HG03342 (cell line): ENCODE data around the gene PNPLA5.
"Not testable (repeated sequence)": the region's sequence is repeated elsewhere in the genome, so short reads cannot be mapped to it uniquely, and the experiment has no call there.

Source experiments
- ATAC-seq: cut with Tn5 transposase; IDR thresholded peaks from one replicate; pipeline ENCODE4 v1.9.1; 2021; ENCODE audit warnings: mild to moderate bottlenecking, moderate library complexity; ENCODE audit not compliant: unreplicated experiment

Gene PNPLA5

DNA sequence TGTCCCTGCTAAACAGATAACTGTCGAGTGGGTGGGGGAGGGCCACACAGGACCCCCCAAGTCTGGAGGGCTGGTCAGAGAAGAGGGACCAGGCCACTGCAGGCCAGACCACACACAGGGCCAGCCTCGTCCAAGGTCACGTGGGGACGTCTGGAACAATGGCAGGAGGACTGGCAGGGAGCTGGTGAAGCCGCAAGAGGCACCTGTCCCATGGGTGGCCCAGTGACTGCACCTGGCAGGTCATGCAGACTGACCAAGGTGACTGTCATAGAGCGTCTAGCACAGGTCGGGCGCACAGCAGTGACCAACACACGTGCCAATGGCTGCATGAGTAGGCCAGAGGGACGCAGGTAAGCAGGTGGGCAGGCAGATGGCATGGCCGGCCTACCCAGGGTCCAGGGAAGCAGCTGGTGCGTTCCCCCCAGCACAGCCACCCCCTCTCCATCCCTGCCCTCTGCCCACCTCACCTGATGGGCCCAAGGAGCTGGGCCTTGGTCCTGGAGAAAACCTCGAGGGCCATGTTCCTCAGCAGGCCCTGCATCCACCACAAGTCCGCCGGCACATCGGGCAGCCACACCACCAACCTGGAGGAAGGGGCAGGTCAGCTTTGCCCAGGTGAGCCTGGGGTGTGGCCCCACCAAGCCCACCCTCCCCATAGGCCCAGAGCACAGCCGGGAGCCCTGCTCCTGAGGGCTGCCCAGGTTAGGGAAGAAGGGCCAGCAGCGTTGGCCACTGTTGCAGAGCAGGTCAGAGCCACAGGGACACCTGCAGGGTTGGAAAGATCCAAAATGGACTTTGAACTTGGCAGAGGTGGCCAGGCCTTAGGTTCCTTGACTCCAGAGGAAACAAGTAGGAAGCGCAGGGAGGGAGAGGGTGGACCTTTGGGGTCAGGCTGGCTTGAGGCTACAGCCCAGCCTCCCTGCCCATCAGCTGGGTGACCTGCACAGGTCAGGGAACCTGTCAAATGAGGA is 10.4 kb downstream of the PNPLA5 start:
- no peak for ATAC-seq

DNA sequence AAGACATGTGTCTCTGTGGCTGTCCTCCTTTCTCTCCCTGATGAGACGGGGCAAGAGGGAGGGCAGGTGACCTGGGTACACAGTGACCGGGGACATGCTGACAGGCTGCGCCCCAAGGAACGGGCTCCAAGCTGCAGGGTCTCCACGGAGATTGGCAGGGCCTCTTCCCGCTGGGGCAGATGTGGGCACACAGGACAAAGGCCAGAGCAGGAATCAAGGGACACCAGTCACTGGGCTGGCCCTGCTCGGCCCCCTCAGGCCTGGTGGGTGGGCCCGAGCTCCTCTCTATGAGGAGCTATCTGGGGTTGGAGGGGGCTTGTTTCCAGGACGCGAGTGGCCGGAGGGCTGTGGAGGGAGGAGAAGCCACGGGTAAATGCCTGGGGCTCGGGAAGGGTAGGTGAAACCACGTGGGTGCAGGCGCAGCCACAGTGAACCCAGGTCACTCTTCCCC is 11.2 kb downstream of the PNPLA5 start:
- ATAC-seq, result no peak

GRCh38 chr22:43879901-43880540 is 11.8 kb downstream of the PNPLA5 start:
- no peak for ATAC-seq

DNA sequence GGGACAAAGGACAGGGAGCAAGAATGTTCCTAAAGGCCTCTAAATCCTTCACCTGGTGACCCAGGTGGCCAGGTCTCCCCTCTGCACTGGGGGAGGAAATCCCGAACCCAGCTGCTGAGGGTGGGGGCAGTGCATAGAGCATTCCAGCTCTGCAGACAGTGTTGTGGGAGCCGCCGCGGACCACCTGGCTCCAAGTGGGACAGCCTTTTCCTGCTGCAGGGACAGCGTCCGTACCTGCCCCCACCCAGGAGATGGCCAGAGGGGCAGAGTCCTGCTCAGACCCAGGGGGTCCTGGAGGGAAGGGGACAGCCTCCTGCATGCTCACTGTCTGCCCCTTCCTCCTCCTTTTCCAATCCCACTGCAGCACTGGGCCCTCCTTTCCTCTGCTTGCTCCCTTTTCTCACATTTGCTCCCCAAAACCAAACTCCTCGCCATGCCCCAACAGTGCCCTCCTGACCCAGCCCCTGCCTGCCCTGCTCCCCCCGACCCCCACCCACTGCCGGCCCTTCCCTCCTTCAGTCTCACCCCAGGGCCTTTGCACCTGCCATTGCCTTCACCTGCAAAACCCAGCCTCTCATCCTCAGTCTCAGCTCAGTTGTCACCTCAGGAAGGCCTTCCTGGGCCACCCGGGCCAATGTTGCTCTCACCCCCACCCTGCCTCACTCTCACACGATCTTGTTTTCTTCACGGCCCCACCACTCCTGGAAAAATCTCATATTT is 12.8 kb downstream of the PNPLA5 start:
- ATAC-seq, result no peak

DNA sequence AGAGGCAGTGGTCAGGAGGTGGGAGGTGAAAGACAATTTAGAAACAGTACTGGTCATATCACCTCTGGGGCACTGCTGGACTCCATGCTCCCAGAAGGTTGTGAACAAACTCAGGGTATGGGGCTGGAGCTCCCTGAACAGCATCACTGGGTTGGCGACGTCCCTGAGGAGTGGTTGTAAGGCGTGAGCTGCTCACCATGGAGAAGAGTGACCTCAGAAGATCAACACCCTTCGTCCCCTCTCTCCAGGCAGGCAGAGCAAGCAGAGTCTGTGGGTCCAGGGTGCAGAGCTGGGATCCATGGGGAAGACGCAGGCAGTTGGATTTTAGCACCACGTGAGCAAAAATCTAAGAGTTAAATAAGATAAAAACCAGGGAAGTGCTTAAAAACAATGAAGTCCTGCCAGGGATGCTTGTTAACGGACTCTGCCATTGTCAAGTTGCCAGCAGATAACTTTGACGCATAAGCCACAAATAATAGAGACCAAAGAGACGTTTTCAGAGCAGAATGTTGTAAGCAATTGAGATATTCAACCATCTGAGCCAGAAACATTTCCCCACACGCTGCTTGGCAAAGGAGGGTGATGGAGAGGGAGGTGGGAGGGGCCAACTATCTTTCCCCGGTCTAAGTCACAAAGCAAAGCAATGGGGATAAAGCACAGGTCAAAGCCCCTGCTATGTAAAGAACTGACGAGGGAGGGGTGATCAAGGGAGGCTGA is 13.6 kb downstream of the PNPLA5 start:
- no peak for ATAC-seq

DNA sequence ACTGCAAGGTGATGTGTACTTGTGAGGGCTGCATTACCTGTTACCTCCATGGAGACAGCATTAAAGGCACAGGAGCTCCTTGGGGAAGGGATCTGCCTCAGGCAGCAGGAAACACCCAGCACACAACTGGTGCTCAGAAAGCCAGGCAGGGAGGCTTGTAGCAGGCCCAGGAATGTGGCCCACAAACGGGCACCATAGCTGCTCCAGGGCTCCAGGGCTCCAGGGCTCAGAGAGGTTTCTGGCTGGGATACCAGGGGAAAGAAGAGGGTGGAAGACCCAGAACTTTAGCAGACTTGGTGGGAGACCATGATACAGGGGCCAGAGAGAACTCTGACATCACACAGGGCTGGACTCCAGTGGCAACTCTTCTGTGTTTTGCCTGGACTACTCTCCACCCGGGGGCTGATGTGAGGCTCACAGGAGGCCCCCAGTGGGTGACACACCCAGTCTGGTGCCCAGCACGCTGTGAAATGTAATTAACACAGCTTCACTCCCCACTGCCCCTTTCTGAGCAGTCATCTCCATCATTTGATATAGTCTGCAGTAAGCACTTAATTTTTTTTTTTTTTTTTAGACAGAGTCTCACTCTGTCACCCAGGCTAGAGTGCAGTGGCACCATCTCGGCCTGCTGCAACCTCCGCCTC is 14.8 kb downstream of the PNPLA5 start:
- ATAC-seq, result no peak

DNA sequence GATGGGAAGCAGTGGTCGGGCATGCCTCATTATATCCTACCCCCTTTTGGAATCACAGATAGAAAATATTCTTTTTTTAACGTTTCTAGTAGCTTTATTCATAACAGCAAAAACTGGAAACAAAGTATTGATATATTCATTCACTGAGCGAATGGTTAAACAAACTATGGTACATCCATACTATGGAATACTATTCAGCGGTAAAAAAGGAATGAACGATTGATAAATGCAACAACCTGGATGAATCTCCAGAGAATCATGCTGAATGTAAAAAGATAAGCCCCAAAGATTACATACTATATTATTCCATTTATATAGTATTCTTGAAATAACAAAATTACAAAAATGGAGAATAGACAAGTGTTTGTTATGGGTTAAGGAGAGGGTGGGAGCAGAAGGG is 22.0 kb downstream of the PNPLA5 start:
- no peak for ATAC-seq

DNA sequence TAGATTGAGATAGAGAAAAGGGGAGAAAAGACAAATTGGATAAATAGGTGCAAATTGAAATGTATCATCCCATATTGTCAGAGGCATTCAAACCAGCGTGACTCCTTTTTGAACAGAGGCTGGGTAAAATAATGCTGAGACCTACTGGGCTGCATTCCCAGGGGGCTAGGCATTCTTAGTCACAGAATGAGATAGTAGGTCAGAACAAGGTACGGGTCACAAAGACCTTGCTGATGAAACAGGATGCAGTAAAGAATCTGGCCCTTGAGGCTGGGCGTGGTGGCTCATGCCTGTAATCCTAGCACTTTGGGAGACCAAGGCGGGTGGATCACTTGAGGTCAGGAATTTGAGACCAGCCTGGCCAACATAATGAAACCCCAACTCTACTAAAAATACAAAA is 22.8 kb downstream of the PNPLA5 start:
- not testable (repeated sequence) for ATAC-seq

DNA sequence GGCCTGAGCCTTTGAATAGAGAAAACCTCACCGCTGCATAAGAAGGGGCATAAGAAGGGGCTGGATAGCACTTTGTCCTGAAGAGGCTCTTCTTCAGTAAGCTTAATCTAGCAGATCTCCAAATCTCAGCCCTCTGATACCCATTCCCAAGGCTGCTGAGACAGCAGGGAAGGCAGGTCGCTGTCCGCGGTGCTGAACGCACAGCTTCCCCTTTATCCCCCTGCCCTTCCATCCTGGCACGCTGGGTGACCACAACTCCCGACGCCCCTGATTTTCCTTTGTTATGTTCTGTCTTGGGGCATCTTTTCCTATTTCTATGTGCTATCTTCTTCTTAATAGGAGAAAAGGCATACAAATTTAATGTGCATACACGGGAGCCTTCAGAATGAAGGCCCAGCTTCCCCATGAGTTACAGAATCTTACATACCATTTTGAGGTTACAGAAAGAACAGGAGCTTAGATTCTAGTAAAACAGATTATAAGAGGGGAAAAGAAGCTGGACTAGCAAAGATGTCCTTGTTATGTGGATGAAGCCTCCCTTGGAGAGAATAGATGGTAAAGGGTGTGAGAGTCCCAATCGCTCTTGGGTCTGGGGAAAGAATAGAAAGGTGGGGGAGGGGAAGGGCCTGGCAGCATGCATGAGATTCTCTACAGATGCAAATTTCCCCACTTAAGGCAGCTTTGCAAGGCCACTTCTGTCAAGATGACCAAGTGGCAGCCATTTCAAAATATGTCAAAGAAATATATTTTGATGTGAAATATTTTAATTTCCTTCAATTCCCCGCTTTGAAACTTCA is 23.8 kb downstream of the PNPLA5 start:
- no peak for ATAC-seq

- no peak for ATAC-seq
These were observed 29.0 kb downstream of the PNPLA5 start for GRCh38 chr22:43862882-43863202.

DNA sequence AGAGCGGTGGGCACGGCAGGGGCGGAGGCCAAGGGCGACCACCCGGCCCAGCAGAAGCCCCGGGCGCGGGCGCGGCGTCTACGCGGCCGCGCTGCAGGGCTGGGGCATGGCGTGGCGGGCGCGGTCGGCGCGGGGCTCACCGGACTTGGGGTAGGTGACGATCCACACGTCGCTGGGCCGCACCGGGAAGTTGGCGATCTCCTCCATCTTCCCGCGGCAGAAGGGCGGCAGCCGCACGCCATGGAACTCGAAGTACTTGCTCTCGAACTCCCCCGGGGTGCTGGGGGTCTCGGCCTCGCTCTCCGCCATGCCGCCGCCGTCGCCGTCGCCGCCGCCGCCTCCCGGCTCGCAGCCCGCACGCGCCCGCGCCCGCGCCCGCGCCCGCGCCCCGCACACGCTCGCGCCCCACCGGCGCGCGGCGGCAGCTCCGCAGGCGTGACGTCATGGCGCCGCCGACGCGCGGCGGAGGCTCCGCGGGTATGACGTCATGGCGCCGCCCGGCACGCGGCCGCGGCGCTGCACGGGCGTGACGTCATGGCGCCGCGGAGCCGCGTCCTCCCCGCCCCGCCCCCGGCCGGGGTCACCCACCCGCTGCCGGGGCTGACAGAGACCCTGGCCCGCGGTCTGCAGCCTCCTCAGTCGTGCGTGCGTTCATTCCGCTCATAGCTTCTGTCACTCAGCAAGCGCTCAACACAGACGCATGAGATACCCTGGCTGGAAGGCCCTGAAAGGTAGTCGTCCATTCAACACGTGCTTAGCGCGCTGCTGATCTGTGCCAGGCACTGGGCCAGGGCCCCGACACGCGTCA is 29.5 kb downstream of the PNPLA5 start, which contains the start of gene SULT4A1:
Gene SULT4A1 (minus strand): TSS at position 440 of the 808 bp plus-strand sequence. CDS start 131 bp downstream, at position 309.
- ATAC-seq, result no peak

DNA sequence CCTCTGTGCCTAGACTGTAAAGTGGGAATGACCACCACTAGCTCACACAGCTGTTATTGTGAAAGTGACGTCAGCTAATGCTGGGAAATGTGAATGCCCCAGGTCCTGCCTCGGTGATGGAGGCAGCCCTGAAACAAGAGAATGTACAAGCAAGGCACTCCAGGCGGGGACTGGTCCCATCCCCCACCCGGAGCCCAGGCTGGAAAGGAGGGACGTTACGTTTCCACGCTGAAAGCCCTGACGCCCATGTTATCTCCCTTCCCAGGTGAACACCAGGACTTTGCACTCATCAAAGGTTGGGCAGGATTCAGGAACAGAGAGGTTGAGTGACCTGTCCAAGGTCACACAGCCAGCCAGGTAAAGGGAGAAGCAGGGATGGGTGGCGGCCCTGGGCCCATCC is 30.3 kb downstream of the PNPLA5 start:
- no peak for ATAC-seq

DNA sequence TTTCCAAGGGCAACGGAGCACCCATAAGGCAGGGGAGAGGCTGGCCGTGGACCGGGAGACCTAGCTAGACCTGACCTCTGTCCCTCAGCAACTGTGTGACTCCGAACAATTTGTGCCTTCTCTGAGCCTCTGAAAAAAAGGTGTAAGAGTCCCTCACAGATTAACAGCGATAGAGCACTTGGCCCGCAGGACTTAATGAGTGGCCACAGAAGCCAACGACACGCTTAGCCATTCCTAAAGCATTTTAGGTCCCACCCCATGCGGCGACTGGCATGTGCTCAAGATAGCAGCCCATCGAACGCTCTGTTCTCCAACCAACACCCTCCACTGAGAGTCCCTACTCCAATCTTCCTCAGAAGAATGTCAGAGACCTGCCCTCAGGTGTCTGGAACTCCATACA is 31.0 kb downstream of the PNPLA5 start:
- no peak for ATAC-seq

GRCh38 chr22:43860126-43860525 is 31.7 kb downstream of the PNPLA5 start:
- no peak for ATAC-seq

DNA sequence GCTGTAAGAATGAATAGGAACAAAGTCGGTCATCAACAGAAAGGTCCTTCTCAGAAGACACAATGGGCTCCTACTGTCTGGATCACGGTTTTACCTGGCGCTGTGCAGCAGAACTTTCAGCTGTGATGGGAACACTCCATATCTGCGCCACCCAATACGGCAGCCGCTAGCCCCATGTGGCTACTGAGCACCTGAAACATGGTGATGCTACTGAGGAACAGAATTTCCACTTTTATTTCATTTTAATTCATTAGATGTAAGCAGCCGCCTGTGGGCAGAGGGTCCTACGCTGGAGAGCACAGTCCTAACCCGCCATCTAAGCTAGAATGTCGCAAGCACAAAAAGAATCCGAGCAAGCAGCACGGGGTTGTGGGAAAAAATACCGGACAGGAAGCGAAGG is 32.2 kb downstream of the PNPLA5 start:
- no peak for ATAC-seq

- no peak for ATAC-seq
These were observed 32.6 kb downstream of the PNPLA5 start for GRCh38 chr22:43859176-43859575.

GRCh38 chr22:43858156-43858895 is 33.5 kb downstream of the PNPLA5 start:
- no peak for ATAC-seq

- no peak for ATAC-seq
These were observed 34.4 kb downstream of the PNPLA5 start for GRCh38 chr22:43857367-43857766.
